PC-9 (cell line): ENCODE measurements around the gene RNF151. TPM values are rescaled to one million over a fixed set of nuclear protein-coding genes. Genes with fewer than 3 reads are reported as not detected.

Experiments
- BruUV-seq: library from RNA; stranded (reverse); fragments of 400-500 nt; replicated peaks from 2 replicates; lab custom pipeline; 2021; lab: Mats Ljungman, UMichigan
- CTCF ChIA-PET: fragments of 300-600 bp; sonication (Branson Sonifier 250); formaldehyde crosslinking; loops from one replicate; lab custom pipeline; 2022; ENCODE audit warnings: antibody characterized with exemption; lab: Charles Lee
- POLR2A ChIA-PET: fragments of 300-600 bp; sonication (Branson Sonifier 250); formaldehyde crosslinking; loops from one replicate; lab custom pipeline; 2022; ENCODE audit warnings: antibody characterized with exemption; ENCODE audit not compliant: unreplicated experiment; lab: Charles Lee
- DNase-seq, 2 experiments: peaks; one replicate each; pipeline versions ENCODE4 v3.0.0 to v3.0.0-alpha.2; 2015 to 2022; ENCODE audit warnings: mixed read lengths in 1 of 2
- H2AFZ ChIP-seq: fragments of 200-600 bp; sonication (generic); 2 replicates; pipeline ENCODE4 v1.8.1; 2017; ENCODE audit warnings: antibody characterized with exemption
- H3F3A ChIP-seq: fragments of 200-600 bp; sonication (generic); 2 replicates; pipeline ENCODE4 v1.8.1; 2017; ENCODE audit warnings: antibody characterized with exemption, mild to moderate bottlenecking, low read depth; ENCODE audit not compliant: insufficient read depth
- H3K27ac ChIP-seq: fragments of 200-600 bp; sonication (generic); 2 replicates; pipeline ENCODE4 v1.6.1; 2016; ENCODE audit warnings: mixed run types
- H3K27me3 ChIP-seq: fragments of 200-600 bp; sonication (generic); 2 replicates; pipeline ENCODE4 v1.6.1; 2016; ENCODE audit warnings: low read depth, mixed run types; ENCODE audit not compliant: insufficient read depth
- H3K36me3 ChIP-seq: fragments of 200-600 bp; sonication (generic); 2 replicates; pipeline ENCODE4 v1.6.1; 2016; ENCODE audit warnings: low read depth, mixed run types
- H3K4me1 ChIP-seq: fragments of 200-600 bp; sonication (generic); replicated peaks from 2 replicates; pipeline ENCODE4 v1.6.1; 2016; ENCODE audit warnings: mixed run types; ENCODE audit not compliant: insufficient read depth
- H3K4me2 ChIP-seq: fragments of 200-600 bp; sonication (generic); 2 replicates; pipeline ENCODE4 v1.6.1; 2017; ENCODE audit warnings: mixed run types
- H3K4me3 ChIP-seq: fragments of 200-600 bp; sonication (generic); 2 replicates; pipeline ENCODE4 v1.6.1; 2016; ENCODE audit warnings: mixed run types
- H3K79me2 ChIP-seq: fragments of 200-600 bp; sonication (generic); 2 replicates; pipeline ENCODE4 v1.6.1; 2017; ENCODE audit warnings: low read depth, mixed run types
- H3K9me2 ChIP-seq: fragments of 200-600 bp; sonication (generic); 2 replicates; pipeline ENCODE4 v1.8.1; 2017; ENCODE audit warnings: mild to moderate bottlenecking; ENCODE audit not compliant: insufficient read depth
- H3K9me3 ChIP-seq: fragments of 200-600 bp; sonication (generic); 2 replicates; pipeline ENCODE4 v1.8.1; 2016; ENCODE audit warnings: low read depth; ENCODE audit not compliant: insufficient read depth
- H4K20me1 ChIP-seq: fragments of 200-600 bp; sonication (generic); 2 replicates; pipeline ENCODE4 v1.8.1; 2017; ENCODE audit not compliant: insufficient read depth
- CTCF ChIP-seq: fragments of 200-600 bp; sonication (generic); conservative IDR thresholded peaks from 2 replicates; pipeline ENCODE4 v1.6.1; 2017; ENCODE audit warnings: mixed run types, antibody characterized with exemption, mild to moderate bottlenecking, moderate library complexity
- EZH2 ChIP-seq: fragments of 200-600 bp; sonication (generic); IDR thresholded peaks from 2 replicates; pipeline ENCODE4 v1.8.0; 2017; ENCODE audit warnings: antibody characterized with exemption, low read depth
- intact Hi-C: fragments of 100-400 bp; cut with micrococcal nuclease; formaldehyde crosslinking; loops from one replicate; pipeline ENCODE4 v1.10.0; 2022; ENCODE audit not compliant: unreplicated experiment
- total RNA-seq: library from RNA; stranded (reverse); gene quantifications from 2 replicates; pipeline ENCODE4 v1.2.3, GENCODE V29; 2021

Gene RNF151
- total RNA-seq, 1 experiment from 2014 or later: not detected

- Histone ChIP-seq H2AFZ (no peak overlapping the region), H3K79me2 (no peaks in the 10 kb centered on the region), H3K4me2 (peak overlapping the region; percentile 24; the same call in 1 of the 2 replicates), H3K9me3 (no peaks in the 10 kb centered on the region), H3K4me1 (peaks cover 30% of the 10 kb centered on the region), H3K36me3 (no peaks in the 10 kb centered on the region), H3F3A (peaks cover 71% of the 10 kb centered on the region), H4K20me1 (no peaks in the 10 kb centered on the region), H3K27ac (no peak overlapping the region), H3K27me3 (no peaks in the 10 kb centered on the region), H3K9me2 (no peaks in the 10 kb centered on the region), H3K4me3 (no peak overlapping the region)
- no peak for TF ChIP-seq EZH2
- TF ChIP-seq CTCF: no peak
- intact Hi-C loops: no loop called here
- ChIA-PET POLR2A (interaction anchor here (0.6 kb wide), 3 partner anchors 43 to 94 kb away, joined by 3 to 14 read pairs (median 4); no protein-coding TSS in a partner anchor), CTCF (interaction anchor here (0.6 kb wide), 1 partner anchor 30 kb away, joined by 3 read pairs; no protein-coding TSS in a partner anchor)
- peak; percentile 60 to 94 for DNase-seq
- no TSS peak for BruUV-seq
These were observed 25.5 kb downstream of the RNF151 start for GRCh38 chr16:1991948-1992703.

- no peaks in the 10 kb centered on the region for H3K9me2 ChIP-seq
- no peaks in the 10 kb centered on the region for H3K27me3 ChIP-seq
- no peaks in the 10 kb centered on the region for H3K36me3 ChIP-seq
- DNase-seq: no peak
- intact Hi-C loops: no loop called here
- H3F3A ChIP-seq: peaks cover 68% of the 10 kb centered on the region
- CTCF ChIA-PET: interaction anchor here (0.6 kb wide), 1 partner anchor 30 kb away, joined by 3 read pairs; no protein-coding TSS in a partner anchor
- H3K4me3 ChIP-seq: no peak overlapping the region
- TF ChIP-seq CTCF (no peak), EZH2 (no peak)
- H3K4me2 ChIP-seq: no peak overlapping the region
- H3K9me3 ChIP-seq: no peaks in the 10 kb centered on the region
- no peak overlapping the region for H3K27ac ChIP-seq
- H2AFZ ChIP-seq: no peak overlapping the region
- peaks cover 30% of the 10 kb centered on the region for H3K4me1 ChIP-seq
- no TSS peak for BruUV-seq
- no peaks in the 10 kb centered on the region for H3K79me2 ChIP-seq
- no peaks in the 10 kb centered on the region for H4K20me1 ChIP-seq
- POLR2A ChIA-PET: interaction anchor here (0.6 kb wide), 3 partner anchors 43 to 95 kb away, joined by 3 to 14 read pairs (median 4); no protein-coding TSS in a partner anchor
These were observed 26.2 kb downstream of the RNF151 start for GRCh38 chr16:1992704-1993317.

GRCh38 chr16:1993731-1994131 is 27.1 kb downstream of the RNF151 start:
- peaks cover 26% of the 10 kb centered on the region for H3K4me1 ChIP-seq

More at GRCh38 chr16:1993731-1994131, 27.1 kb downstream of the RNF151 start:
- no peaks in the 10 kb centered on the region for H3K79me2 ChIP-seq
- intact Hi-C loops: no loop called here
- peaks cover 59% of the 10 kb centered on the region for H3F3A ChIP-seq
- ChIA-PET CTCF (no interaction called here), POLR2A (interaction anchor here (0.5 kb wide), 1 partner anchor 15 kb away, joined by 5 read pairs; no protein-coding TSS in a partner anchor)
- H3K4me3 ChIP-seq: no peak overlapping the region
- TF ChIP-seq CTCF (no peak), EZH2 (no peak)
- BruUV-seq: no TSS peak
- peak overlapping the region; percentile 45; the same call in 1 of the 2 replicates for H3K27ac ChIP-seq
- peak in 1 of 2 experiments; percentile 81 for DNase-seq
- H4K20me1 ChIP-seq: no peaks in the 10 kb centered on the region
- H3K9me2 ChIP-seq: no peaks in the 10 kb centered on the region
- peak overlapping the region; percentile 5 for H3K4me2 ChIP-seq
- H3K36me3 ChIP-seq: no peaks in the 10 kb centered on the region
- H3K9me3 ChIP-seq: no peaks in the 10 kb centered on the region
- H2AFZ ChIP-seq: no peak overlapping the region
- no peaks in the 10 kb centered on the region for H3K27me3 ChIP-seq
